Activated CD4-positive, CD25-positive, alpha-beta regulatory T cell (primary cell): ENCODE results near the gene CARS1.
"Not testable (repeated sequence)": the region's sequence is repeated elsewhere in the genome, so short reads cannot be mapped to it uniquely, and the experiment has no call there.

Experiments
- DNase-seq, 4 experiments: peaks; one replicate each; lab custom pipeline; 2025; lab: John Stamatoyannopoulos, UW

CARS1 gene

GRCh38 chr11:3089236-3090061 is 32.2 kb upstream of the CARS1 start:
- no peak for DNase-seq

- no peak for DNase-seq
Observed at GRCh38 chr11:3088806-3089205, 31.6 kb upstream of the CARS1 start.

- DNase-seq: no peak
Observed at GRCh38 chr11:3087821-3088800, 30.9 kb upstream of the CARS1 start.

- no peak for DNase-seq
Observed at GRCh38 chr11:3087373-3087772, 30.1 kb upstream of the CARS1 start.

GRCh38 chr11:3086671-3087150 is 29.5 kb upstream of the CARS1 start:
- DNase-seq: no peak

- no peak for DNase-seq
Observed at GRCh38 chr11:3086114-3086513, 28.9 kb upstream of the CARS1 start.

- no peak for DNase-seq
Observed at GRCh38 chr11:3085052-3085451, 27.8 kb upstream of the CARS1 start.

- no peak for DNase-seq
Observed at GRCh38 chr11:3083321-3083720, 26.1 kb upstream of the CARS1 start.

GRCh38 chr11:3081386-3081751 is 24.1 kb upstream of the CARS1 start:
- no peak for DNase-seq

GRCh38 chr11:3080733-3081385 is 23.6 kb upstream of the CARS1 start:
- no peak for DNase-seq

GRCh38 chr11:3080104-3080503 is 22.9 kb upstream of the CARS1 start:
- DNase-seq: no peak

- DNase-seq: no peak
Observed at GRCh38 chr11:3077846-3078440, 20.7 kb upstream of the CARS1 start.

- no peak for DNase-seq
Observed at GRCh38 chr11:3077189-3077836, 20.1 kb upstream of the CARS1 start.

- no peak for DNase-seq
Observed at GRCh38 chr11:3074912-3075589, 17.8 kb upstream of the CARS1 start.

- DNase-seq: no peak
Observed at GRCh38 chr11:3073029-3073435, 15.8 kb upstream of the CARS1 start.

GRCh38 chr11:3069425-3069824 is 12.2 kb upstream of the CARS1 start:
- DNase-seq: no peak

- DNase-seq: not testable (repeated sequence)
Observed at GRCh38 chr11:3066308-3066707, 9.1 kb upstream of the CARS1 start.

- DNase-seq: not testable (repeated sequence)
Observed at GRCh38 chr11:3064709-3065108, 7.5 kb upstream of the CARS1 start.

- not testable (repeated sequence) for DNase-seq
Observed at GRCh38 chr11:3063876-3064275, 6.7 kb upstream of the CARS1 start.

- not testable (repeated sequence) for DNase-seq
Observed at GRCh38 chr11:3063432-3063831, 6.2 kb upstream of the CARS1 start.
